Erythroblast (primary cell): ENCODE data around the gene NMBR.

Source experiments
- GATA1 ChIP-seq: IDR thresholded peaks from 2 replicates; pipeline ENCODE4 v1.6.1; 2011; ENCODE audit warnings: low read depth, mild to moderate bottlenecking, control low read depth, low read length, moderate library complexity
- POLR2A ChIP-seq: IDR thresholded peaks from 2 replicates; pipeline ENCODE4 v1.6.1; 2011; ENCODE audit warnings: mild to moderate bottlenecking, low read length

- no peak for TF ChIP-seq POLR2A
- TF ChIP-seq GATA1 = no peak
Measured at GRCh38 chr6:142187209-142187608, 40.3 kb upstream of the NMBR start.
